HepG2 (cell line): Measurements from ENCODE around the gene GLOD5. TPM values are rescaled to one million over a fixed set of nuclear protein-coding genes. Genes with fewer than 3 reads are reported as not detected.

ENCODE experiments used
- ATAC-seq: fragments of 200-7000 bp; cut with Tn5 transposase; 3 replicates; pipeline ENCODE4 v1.9.1; 2020; ENCODE audit warnings: mild to moderate bottlenecking, moderate library complexity
- BruUV-seq: library from RNA; stranded (reverse); fragments of 400-500 nt; replicated peaks from 2 replicates; lab custom pipeline; 2021; lab: Mats Ljungman, UMichigan
- CTCF ChIA-PET: fragments of 300-600 bp; formaldehyde crosslinking; extraction: SDS; loops from one replicate; lab custom pipeline; 2021; ENCODE audit warnings: low total read pairs, inconsistent platforms, low intra/inter-chr PET ratio; lab: Yijun Ruan, JAX
- POLR2A ChIA-PET: fragments of 350-600 bp; sonication (Branson Sonifier 250); formaldehyde crosslinking; loops from one replicate; lab custom pipeline; 2020; ENCODE audit warnings: antibody characterized with exemption, inconsistent platforms; lab: Yijun Ruan, JAX
- DNase-seq: peaks from one replicate; pipeline ENCODE4 v3.0.0-alpha.2; 2015; ENCODE audit warnings: low spot score
- FAIRE-seq: peaks from 3 replicates; lab custom pipeline; 2011; peaks lifted over from hg19 to GRCh38; lab: Jason Lieb, UNC
- H2AFZ ChIP-seq: one replicate; pipeline ENCODE4 v1.6.1; 2011; ENCODE audit warnings: low read length, inconsistent platforms
- H3K27ac ChIP-seq: fragments of 300-600 bp; 3 replicates; pipeline ENCODE4 v1.8.0; 2011; ENCODE audit warnings: mixed run types, mild to moderate bottlenecking, mixed read lengths, low read length, inconsistent platforms; ENCODE audit not compliant: insufficient read depth; ENCODE audit errors: extremely low read length
- H3K27me3 ChIP-seq, 2 experiments: fragments of 200-600 bp in 1 of 2; 2 replicates in 1 of 2; 3 replicates in 1 of 2; pipeline versions ENCODE4 v1.6.0 to v1.8.0; 2011; ENCODE audit warnings: low read length in 2 of 2, mild to moderate bottlenecking in 2 of 2, moderate library complexity in 2 of 2, inconsistent platforms in 1 of 2; ENCODE audit not compliant: insufficient read depth in 2 of 2, control insufficient read depth in 1 of 2
- H3K36me3 ChIP-seq, 2 experiments: fragments of 200-600 bp in 1 of 2; replicated peaks in 1 of 2; 2 replicates in 1 of 2; 3 replicates in 1 of 2; pipeline versions ENCODE4 v1.5.1 to v1.8.0; 2011; ENCODE audit warnings: low read length in 2 of 2, inconsistent platforms in 1 of 2; ENCODE audit not compliant: insufficient read depth in 2 of 2, control insufficient read depth in 1 of 2
- H3K4me1 ChIP-seq: 2 replicates; pipeline ENCODE4 v1.5.1; 2012; ENCODE audit warnings: low read length, inconsistent platforms; ENCODE audit not compliant: insufficient read depth
- H3K4me2 ChIP-seq: 2 replicates; pipeline ENCODE4 v1.6.0; 2011; ENCODE audit warnings: low read depth, low read length, inconsistent platforms
- H3K4me3 ChIP-seq, 3 experiments: fragments of 200-600 bp in 1 of 3; sonication (generic), shearing (Covaris generic) in 1 of 3; replicated peaks in 1 of 3; 2 replicates each; pipeline ENCODE4 v1.5.1; 2011 to 2016; ENCODE audit warnings: low read length in 3 of 3, inconsistent platforms in 2 of 3, low read depth in 2 of 3, mild to moderate bottlenecking in 2 of 3, control low read depth in 1 of 3, mixed read lengths in 1 of 3; ENCODE audit not compliant: insufficient read depth in 1 of 3
- H3K79me2 ChIP-seq: one replicate; pipeline ENCODE4 v1.6.1; 2011; ENCODE audit warnings: low read length, inconsistent platforms; ENCODE audit not compliant: insufficient read depth
- H3K9ac ChIP-seq: 2 replicates; pipeline ENCODE4 v1.6.0; 2011; ENCODE audit warnings: mild to moderate bottlenecking, low read depth, low read length, inconsistent platforms; ENCODE audit not compliant: insufficient read depth
- H3K9me3 ChIP-seq: 2 replicates; pipeline ENCODE4 v1.5.1; 2012; ENCODE audit warnings: mild to moderate bottlenecking, low read length
- H4K20me1 ChIP-seq: 2 replicates; pipeline ENCODE4 v1.6.0; 2011; ENCODE audit warnings: inconsistent platforms, mild to moderate bottlenecking, low read length, moderate library complexity; ENCODE audit not compliant: insufficient read depth
- ATF4 ChIP-seq, 2 experiments: fragments of 450-650 bp in 1 of 2; sonication (generic) in 1 of 2; formaldehyde crosslinking; IDR thresholded peaks; 2 replicates each; pipeline versions ENCODE4 v1.5.0 to v1.8.0; 2020 to 2022; ENCODE audit warnings: mild to moderate bottlenecking in 1 of 2, missing genetic modification reagents in 1 of 2
- BHLHE40 ChIP-seq: IDR thresholded peaks from 2 replicates; pipeline ENCODE4 v1.6.1; 2011; ENCODE audit warnings: low read length, improper control_type of control experiment
- E2F1 ChIP-seq: sonication (generic); formaldehyde crosslinking; IDR thresholded peaks from 2 replicates; pipeline ENCODE4 v1.5.0; 2020; ENCODE audit warnings: missing genetic modification reagents
- IKZF5 ChIP-seq: IDR thresholded peaks from 2 replicates; pipeline ENCODE4 v1.6.1; 2018; ENCODE audit warnings: missing genetic modification reagents, mild to moderate bottlenecking, missing compliant biosample characterization
- NCOA1 ChIP-seq: sonication (generic); formaldehyde crosslinking; IDR thresholded peaks from 2 replicates; pipeline ENCODE4 v1.9.0; 2021; ENCODE audit warnings: missing genetic modification reagents
- NCOA5 ChIP-seq: sonication (generic); formaldehyde crosslinking; IDR thresholded peaks from 2 replicates; pipeline ENCODE4 v1.4.0; 2020; ENCODE audit warnings: missing genetic modification reagents
- NFKB2 ChIP-seq: sonication (generic); formaldehyde crosslinking; IDR thresholded peaks from 2 replicates; pipeline ENCODE4 v1.4.0; 2020; ENCODE audit warnings: missing genetic modification reagents, borderline replicate concordance
- NR2F1 ChIP-seq, 2 experiments: fragments of 450-650 bp in 1 of 2; formaldehyde crosslinking in 1 of 2; IDR thresholded peaks; 2 replicates each; pipeline versions ENCODE4 v1.5.0 to v1.6.1; 2016 to 2020; ENCODE audit warnings: mild to moderate bottlenecking in 1 of 2, missing compliant biosample characterization in 1 of 2, missing genetic modification reagents in 1 of 2, moderate library complexity in 1 of 2
- RBAK ChIP-seq: sonication (generic); formaldehyde crosslinking; IDR thresholded peaks from 2 replicates; pipeline ENCODE4 v1.5.1; 2020; ENCODE audit warnings: mild to moderate bottlenecking, missing genetic modification reagents
- SRF ChIP-seq: IDR thresholded peaks from 2 replicates; pipeline ENCODE4 v1.6.1; 2011; ENCODE audit warnings: mild to moderate bottlenecking, low read depth, low read length, moderate library complexity
- STAT6 ChIP-seq: sonication (generic); formaldehyde crosslinking; IDR thresholded peaks from 2 replicates; pipeline ENCODE4 v1.4.0; 2020; ENCODE audit warnings: missing genetic modification reagents, mild to moderate bottlenecking, borderline replicate concordance
- ZNF451 ChIP-seq: sonication (generic); formaldehyde crosslinking; IDR thresholded peaks from 2 replicates; pipeline ENCODE4 v1.5.0; 2020; ENCODE audit warnings: mild to moderate bottlenecking, missing genetic modification reagents
- ZNF484 ChIP-seq: sonication (generic); formaldehyde crosslinking; IDR thresholded peaks from 2 replicates; pipeline ENCODE4 v1.5.1; 2020; ENCODE audit warnings: mild to moderate bottlenecking, low read depth, missing genetic modification reagents, borderline replicate concordance
- ZNF720 ChIP-seq: sonication (generic); formaldehyde crosslinking; IDR thresholded peaks from 2 replicates; pipeline ENCODE4 v1.4.0; 2020; ENCODE audit warnings: missing genetic modification reagents
- WGBS: methylation state at CpG from one replicate; pipeline ENCODE4 v1.1.6; 2017; ENCODE audit warnings: low lambda C conversion rate; 5-methylcytosine and 5-hydroxymethylcytosine counted together
- in situ Hi-C: cut with HindIII; loops from 2 replicates; pipeline ENCODE4 v1.10.0; 2017; ENCODE audit warnings: low pct_unique_long_range_greater_than_20kb; ENCODE audit not compliant: extremely low pct_ligation_motif_present
- intact Hi-C: fragments of 100-400 bp; cut with micrococcal nuclease; formaldehyde crosslinking; loops from one replicate; pipeline ENCODE4 v1.10.0; 2022; ENCODE audit not compliant: unreplicated experiment
- polyA plus RNA-seq, 8 experiments: library from polyadenylated mRNA; depleted of rRNA in 3 of 8; stranded (reverse) in 7 of 8; unstranded in 1 of 8; fragments of >200 nt; fragmentation: Illumina TruSeq in 4 of 8; extraction: Trizol in 4 of 8; gene quantifications; 2 replicates each; pipeline versions ENCODE4 v1.2.1 to v1.2.3, GENCODE V29; 2011 to 2016; ENCODE audit warnings: low read depth in 4 of 8, missing spikeins in 1 of 8, mixed read lengths in 1 of 8; ENCODE audit not compliant: insufficient read depth in 1 of 8
- total RNA-seq, 5 experiments: library from RNA; depleted of rRNA; stranded (reverse); fragments of >200 nt; fragmentation: Illumina TruSeq; extraction: Trizol; gene quantifications; 2 replicates each; pipeline ENCODE4 v1.2.3, GENCODE V29; 2016; ENCODE audit warnings: low read depth in 1 of 5

GLOD5 gene
- total and polyA plus RNA-seq, 2 of the 13 experiments (the other 11 are each of a cell fraction or from before 2014, with no cell fraction given) = 0.93 to 1.3 TPM

- no peak for TF ChIP-seq ATF4 (CRISPR knock-in tag; IDR thresholded peaks at IDR 0.05)
These were observed 26.2 kb downstream of the GLOD5 start (continued) for GRCh38 chrX:48787505-48788443.

GRCh38 chrX:48789366-48790220 lies 28.0 kb downstream of the GLOD5 start:
- no peak for FAIRE-seq
- Histone ChIP-seq H3K9ac (no peak overlapping the region), H3K27ac (no peak overlapping the region), H3K4me3 (no peak overlapping the region), H3K9me3 (no peaks in the 10 kb centered on the region), H4K20me1 (no peaks in the 10 kb centered on the region), H3K79me2 (no peaks in the 10 kb centered on the region), H3K4me2 (no peak overlapping the region), H2AFZ (no peak overlapping the region), H3K4me1 (peaks cover 5% of the 10 kb centered on the region), H3K36me3 (no peaks in the 10 kb centered on the region), H3K27me3 (no peaks in the 10 kb centered on the region; a peak in 1 of 5 replicates)
- no peak for DNase-seq
- in situ Hi-C loops (no loop called here), intact Hi-C loops (no loop called here)
- ChIA-PET CTCF (no interaction called here), POLR2A (no interaction called here)
- WGBS = 36% methylated on average over 7 of the region's 7 CpGs
- no TSS peak for BruUV-seq
- no peak for ATAC-seq
- TF ChIP-seq E2F1 (CRISPR knock-in tag) = no peak
- no peak for TF ChIP-seq ZNF484 (CRISPR knock-in tag)
- TF ChIP-seq ZNF720 (CRISPR knock-in tag) = no peak
- no peak for TF ChIP-seq NCOA1 (CRISPR knock-in tag)
- no peak for TF ChIP-seq RBAK (CRISPR knock-in tag)
- TF ChIP-seq STAT6 (CRISPR knock-in tag) = no peak
- TF ChIP-seq NR2F1 (CRISPR knock-in tag; IDR thresholded peaks at IDR 0.05) = no peak
- no peak for TF ChIP-seq NFKB2
- no peak for TF ChIP-seq IKZF5
- TF ChIP-seq BHLHE40 = no peak
- no peak for TF ChIP-seq ZNF451 (CRISPR knock-in tag)
- TF ChIP-seq SRF = no peak
- TF ChIP-seq NCOA5 (CRISPR knock-in tag) = no peak
